Measurements from ENCODE around the gene LMNTD2. TPM values are rescaled to one million over a fixed set of nuclear protein-coding genes. Genes with fewer than 3 reads are reported as not detected.

LMNTD2 gene
- total and polyA plus RNA-seq, 2 donors (not counting 3 experiments of a cell fraction or from before 2014, with no cell fraction given): 2.1 to 2.6 TPM

- Histone ChIP-seq H4K20me1 (replicated peaks; ENCODE audit: control insufficient read depth, extremely low read depth, insufficient read depth, low read length) (no peaks in the 10 kb centered on the region), H3K27ac (ENCODE audit: insufficient read depth, low read depth, low read length) (no peak overlapping the region), H3K9me3 (replicated peaks; ENCODE audit: control insufficient read depth, insufficient read depth, low read length) (no peaks in the 10 kb centered on the region), H3K9me1 (replicated peaks; ENCODE audit: control insufficient read depth, extremely low read depth, insufficient read depth, low read length) (no peaks in the 10 kb centered on the region), H2AFZ (ENCODE audit: low read depth, low read length) (no peak overlapping the region), H3K9ac (replicated peaks; ENCODE audit: extremely low read depth, insufficient read depth, low read length) (no peak overlapping the region), H3K36me3 (ENCODE audit: control insufficient read depth in 2 of 2, extremely low read depth in 1 of 2, insufficient read depth in 2 of 2, low read length in 2 of 2) (peaks cover 25 to 50% of the 10 kb centered on the region in 2 experiments), H3K4me2 (ENCODE audit: insufficient read depth, low read length) (no peak overlapping the region), H3K4me3 (replicated peaks in 1 of 3; ENCODE audit: insufficient read depth in 1 of 3, low read depth in 1 of 3, low read length in 3 of 3) (no peak overlapping the region), H3K27me3 (ENCODE audit: control insufficient read depth in 2 of 2, insufficient read depth in 2 of 2, low read length in 2 of 2) (no peaks in the 10 kb centered on the region), H3K79me2 (ENCODE audit: control insufficient read depth, insufficient read depth, low read length) (no peaks in the 10 kb centered on the region), H3K4me1 (ENCODE audit: control insufficient read depth, extremely low read depth, insufficient read depth, low read length) (no peaks in the 10 kb centered on the region)
- dilution Hi-C loops (cut with MboI; ENCODE audit: extremely low pct_ligation_motif_present, low sequenced_read_pairs): no loop called here
- no peak for TF ChIP-seq FOS (IDR thresholded peaks at IDR 0.05; ENCODE audit: borderline replicate concordance, insufficient read depth, low read length)
- no peak for TF ChIP-seq MYC (IDR thresholded peaks at IDR 0.05; ENCODE audit: low read depth, low read length)
- TF ChIP-seq JUN (IDR thresholded peaks at IDR 0.05; ENCODE audit: borderline replicate concordance, insufficient read depth, insufficient read length, low read depth): no peak
- no peak for TF ChIP-seq POLR2A (IDR thresholded peaks at IDR 0.05; ENCODE audit: low read depth, low read length)
- TF ChIP-seq EZH2 (IDR thresholded peaks at IDR 0.05; ENCODE audit: borderline replicate concordance, low read depth, low read length, severe bottlenecking): no peak
- TF ChIP-seq CTCF (IDR thresholded peaks at IDR 0.05; ENCODE audit: extremely low read depth in 1 of 2, insufficient read depth in 1 of 2, low read depth in 1 of 2, low read length in 2 of 2): no peak
- no peak for TF ChIP-seq MAX (IDR thresholded peaks at IDR 0.05; ENCODE audit: insufficient read depth, insufficient read length)
- TF ChIP-seq POLR2AphosphoS5 (IDR thresholded peaks at IDR 0.05; ENCODE audit: insufficient read depth, low read depth, low read length): no peak
- TF ChIP-seq GATA2 (IDR thresholded peaks at IDR 0.05; ENCODE audit: insufficient read depth, insufficient read length, low read depth, low read length): no peak
- intact Hi-C loops (cut with micrococcal nuclease): no loop called here
- CTCF ChIA-PET: no interaction called here
- POLR2A ChIA-PET: no interaction called here
- no peak for DNase-seq (ENCODE audit: low read depth, low spot score)
- no TSS peak for BruUV-seq (replicated peaks)
- FAIRE-seq: no peak
Measured at GRCh38 chr11:595400-595799, 34.9 kb upstream of the LMNTD2 start.
